Measurements from ENCODE around the gene ELL2.

ELL2 gene

DNA sequence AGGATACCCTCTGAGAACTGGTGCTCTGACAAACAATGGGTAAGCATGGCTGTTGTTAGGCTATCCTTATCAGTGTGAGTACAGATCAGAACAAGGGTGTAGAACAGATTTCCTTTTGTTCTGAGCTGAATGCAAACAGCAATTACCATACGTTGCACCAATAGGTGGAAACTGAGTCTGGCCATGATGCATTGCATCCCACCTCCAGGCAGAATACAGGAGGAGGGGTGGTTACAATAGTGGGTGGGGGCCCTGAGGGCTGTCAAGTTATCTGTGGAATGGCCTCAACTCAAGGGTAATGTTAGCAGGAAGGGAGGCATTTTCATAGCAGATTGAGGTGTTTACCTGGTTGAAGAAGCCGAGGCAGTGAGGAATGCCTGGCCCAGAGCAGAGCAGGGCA is 84.9 kb downstream of the ELL2 start:
- no peaks in the 10 kb centered on the region for H3K36me3 ChIP-seq (ENCODE audit: control insufficient read depth, insufficient read depth, low read length)
- H2AK5ac ChIP-seq (ENCODE audit: low read length) = no peak overlapping the region
- H2BK120ac ChIP-seq (ENCODE audit: low read depth, low read length) = no peak overlapping the region
- no peak overlapping the region for H3K18ac ChIP-seq (ENCODE audit: low read length)
- no peak overlapping the region for H3K27ac ChIP-seq (ENCODE audit: low read depth, low read length)
- H3K79me1 ChIP-seq (ENCODE audit: low read length) = no peaks in the 10 kb centered on the region
- no peak overlapping the region for H2BK15ac ChIP-seq (replicated peaks; ENCODE audit: low read depth)
- H4K5ac ChIP-seq (ENCODE audit: low read length) = no peak overlapping the region
- H3K4me3 ChIP-seq (ENCODE audit: low read length) = no peak overlapping the region
- H4K8ac ChIP-seq (ENCODE audit: low read depth, low read length) = no peak overlapping the region
- no peak overlapping the region for H3K56ac ChIP-seq (ENCODE audit: low read length)
- peaks cover 8% of the 10 kb centered on the region for H3K4me1 ChIP-seq (ENCODE audit: control insufficient read depth, low read depth, low read length)
- no peak overlapping the region for H3K9ac ChIP-seq (ENCODE audit: low read length)
- WGBS (ENCODE audit: extremely low coverage, insufficient coverage, low lambda C conversion rate) = no CpG with 5 or more reads among the region's 2 CpGs
- H3K79me2 ChIP-seq (ENCODE audit: control insufficient read depth, insufficient read depth, low read length) = no peaks in the 10 kb centered on the region
- H3K4ac ChIP-seq (ENCODE audit: low read depth, low read length) = no peak overlapping the region
- DNase-seq = peak; percentile 46
- H2BK5ac ChIP-seq (ENCODE audit: low read length) = no peak overlapping the region
- H3K4me2 ChIP-seq (ENCODE audit: low read length) = no peak overlapping the region
- no peaks in the 10 kb centered on the region for H3K27me3 ChIP-seq (ENCODE audit: insufficient read depth, low read length, poor library complexity)
- no peak overlapping the region for H3K23ac ChIP-seq (ENCODE audit: low read length)

DNA sequence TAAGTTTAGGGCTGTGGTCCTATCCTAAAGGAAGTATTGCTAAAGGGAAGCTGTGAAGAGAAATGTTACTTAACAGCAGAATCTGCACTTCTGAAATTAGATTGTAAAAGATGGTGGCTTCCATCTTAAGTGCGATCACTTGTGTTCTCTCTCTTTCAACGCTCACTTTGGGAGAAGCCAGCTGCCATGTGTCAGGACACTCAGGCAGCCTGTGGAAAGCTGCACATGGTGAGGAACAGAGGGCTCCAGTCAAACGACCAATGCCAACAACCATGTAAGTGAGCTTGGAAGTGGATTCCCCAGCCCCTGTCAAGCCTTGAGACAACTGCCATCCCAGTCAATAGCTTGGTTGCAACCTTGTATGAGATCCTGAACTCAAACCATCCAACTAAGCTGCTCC is 87.4 kb downstream of the ELL2 start:
- H3K27ac ChIP-seq (ENCODE audit: low read depth, low read length) = no peak overlapping the region
- no CpG with 5 or more reads among the region's 3 CpGs for WGBS (ENCODE audit: extremely low coverage, insufficient coverage, low lambda C conversion rate)

DNA sequence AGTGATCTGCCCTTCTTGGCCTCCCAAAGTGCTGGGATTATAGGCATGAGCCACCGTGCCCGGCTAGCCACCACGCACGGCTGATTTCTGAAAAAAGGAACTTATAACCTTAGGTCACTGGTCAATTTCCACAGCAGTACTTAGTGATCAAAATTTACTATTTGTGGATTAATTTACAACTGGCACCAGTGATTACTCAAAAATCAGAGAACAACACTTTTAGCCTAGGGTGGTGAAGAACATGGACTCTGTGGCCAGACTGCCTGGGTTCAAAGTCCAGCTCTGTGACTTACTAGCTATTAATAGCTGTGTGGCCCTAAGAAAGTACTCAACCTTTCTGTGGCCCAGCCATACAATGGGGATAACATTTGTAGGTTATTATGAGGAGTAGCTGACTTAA is 88.3 kb downstream of the ELL2 start:
- Histone ChIP-seq H3K27ac (ENCODE audit: low read depth, low read length) (no peak overlapping the region), H3K4me1 (ENCODE audit: control insufficient read depth, low read depth, low read length) (peaks cover 5% of the 10 kb centered on the region), H3K56ac (ENCODE audit: low read length) (no peak overlapping the region), H3K23ac (ENCODE audit: low read length) (no peak overlapping the region), H3K18ac (ENCODE audit: low read length) (no peak overlapping the region), H2BK15ac (replicated peaks; ENCODE audit: low read depth) (no peak overlapping the region), H3K79me2 (ENCODE audit: control insufficient read depth, insufficient read depth, low read length) (no peaks in the 10 kb centered on the region), H3K36me3 (ENCODE audit: control insufficient read depth, insufficient read depth, low read length) (no peaks in the 10 kb centered on the region), H2BK5ac (ENCODE audit: low read length) (no peak overlapping the region), H3K27me3 (ENCODE audit: insufficient read depth, low read length, poor library complexity) (no peaks in the 10 kb centered on the region), H2BK120ac (ENCODE audit: low read depth, low read length) (no peak overlapping the region), H4K5ac (ENCODE audit: low read length) (no peak overlapping the region), H2AK5ac (ENCODE audit: low read length) (no peak overlapping the region), H4K8ac (ENCODE audit: low read depth, low read length) (no peak overlapping the region), H3K9ac (ENCODE audit: low read length) (no peak overlapping the region), H3K4ac (ENCODE audit: low read depth, low read length) (no peak overlapping the region), H3K79me1 (ENCODE audit: low read length) (no peaks in the 10 kb centered on the region), H3K4me2 (ENCODE audit: low read length) (no peak overlapping the region), H3K4me3 (ENCODE audit: low read length) (no peak overlapping the region)
- no peak for DNase-seq
- WGBS (ENCODE audit: extremely low coverage, insufficient coverage, low lambda C conversion rate) = no CpG with 5 or more reads among the region's 4 CpGs

More for the DNA sequence above, 87.4 kb downstream of the ELL2 start:
- H3K79me1 ChIP-seq (ENCODE audit: low read length) = no peaks in the 10 kb centered on the region
- no peak overlapping the region for H4K8ac ChIP-seq (ENCODE audit: low read depth, low read length)
- H3K4ac ChIP-seq (ENCODE audit: low read depth, low read length) = no peak overlapping the region
- H3K23ac ChIP-seq (ENCODE audit: low read length) = no peak overlapping the region
- no peak for DNase-seq
- H3K18ac ChIP-seq (ENCODE audit: low read length) = no peak overlapping the region
- H2AK5ac ChIP-seq (ENCODE audit: low read length) = no peak overlapping the region
- no peak overlapping the region for H2BK120ac ChIP-seq (ENCODE audit: low read depth, low read length)
- no peaks in the 10 kb centered on the region for H3K27me3 ChIP-seq (ENCODE audit: insufficient read depth, low read length, poor library complexity)
- no peak overlapping the region for H2BK5ac ChIP-seq (ENCODE audit: low read length)
- peaks cover 8% of the 10 kb centered on the region for H3K4me1 ChIP-seq (ENCODE audit: control insufficient read depth, low read depth, low read length)
- no peak overlapping the region for H4K5ac ChIP-seq (ENCODE audit: low read length)
- no peaks in the 10 kb centered on the region for H3K79me2 ChIP-seq (ENCODE audit: control insufficient read depth, insufficient read depth, low read length)
- no peak overlapping the region for H3K4me2 ChIP-seq (ENCODE audit: low read length)
- H3K4me3 ChIP-seq (ENCODE audit: low read length) = no peak overlapping the region
- no peak overlapping the region for H3K56ac ChIP-seq (ENCODE audit: low read length)
- H2BK15ac ChIP-seq (replicated peaks; ENCODE audit: low read depth) = no peak overlapping the region
- H3K9ac ChIP-seq (ENCODE audit: low read length) = no peak overlapping the region
- H3K36me3 ChIP-seq (ENCODE audit: control insufficient read depth, insufficient read depth, low read length) = no peaks in the 10 kb centered on the region

DNA sequence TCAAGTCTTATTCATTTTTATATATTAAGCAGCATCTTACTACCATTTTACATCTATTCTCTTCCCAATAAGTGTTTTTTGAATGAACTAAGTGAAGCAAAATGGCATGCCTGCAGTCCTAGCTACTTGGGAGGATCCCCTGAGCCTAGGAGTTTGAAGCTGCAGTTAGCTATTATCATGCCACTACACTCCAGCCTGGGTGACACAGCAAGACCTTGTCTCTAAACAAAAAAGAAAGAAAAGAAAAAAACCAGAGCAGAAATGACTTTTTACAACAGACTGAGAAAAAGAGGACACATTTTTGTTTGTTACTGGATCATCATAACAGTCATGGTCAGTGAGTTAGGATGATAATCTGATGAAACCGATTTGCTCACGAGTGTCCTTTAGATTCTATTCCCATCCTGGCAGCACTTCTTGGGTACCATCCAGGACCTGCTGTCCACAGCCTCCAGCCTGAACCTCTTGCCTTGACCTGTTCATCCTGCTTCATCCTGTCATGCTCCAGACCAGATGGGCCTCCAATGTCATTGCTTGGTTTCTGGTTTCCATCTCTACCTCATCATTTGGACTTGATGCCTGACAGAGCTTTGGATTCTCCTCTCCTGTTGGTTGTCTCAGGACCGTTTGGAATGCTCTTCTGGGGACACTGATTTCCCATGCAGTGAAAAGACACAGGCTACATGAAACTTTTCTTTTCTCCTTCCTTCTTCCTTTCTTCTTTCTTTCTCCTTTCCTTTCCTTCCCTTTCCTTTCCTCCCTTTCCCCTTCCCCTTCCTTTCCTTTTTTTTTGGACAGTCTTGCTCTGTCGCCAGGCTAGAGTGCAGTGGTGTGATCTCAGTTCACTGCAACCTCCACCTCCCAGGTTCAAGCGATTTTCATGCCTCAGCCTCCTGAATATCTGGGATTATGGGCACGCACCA is 89.0 kb downstream of the ELL2 start:
- Histone ChIP-seq H3K27ac (ENCODE audit: low read depth, low read length) (no peak overlapping the region), H2BK15ac (replicated peaks; ENCODE audit: low read depth) (no peak overlapping the region), H3K4me2 (ENCODE audit: low read length) (no peak overlapping the region), H3K23ac (ENCODE audit: low read length) (no peak overlapping the region), H3K4me1 (ENCODE audit: control insufficient read depth, low read depth, low read length) (peaks cover 2% of the 10 kb centered on the region), H3K79me1 (ENCODE audit: low read length) (no peaks in the 10 kb centered on the region), H3K27me3 (ENCODE audit: insufficient read depth, low read length, poor library complexity) (no peaks in the 10 kb centered on the region), H3K18ac (ENCODE audit: low read length) (no peak overlapping the region), H4K8ac (ENCODE audit: low read depth, low read length) (no peak overlapping the region), H4K5ac (ENCODE audit: low read length) (no peak overlapping the region), H2AK5ac (ENCODE audit: low read length) (no peak overlapping the region), H3K9ac (ENCODE audit: low read length) (no peak overlapping the region), H2BK120ac (ENCODE audit: low read depth, low read length) (no peak overlapping the region), H3K4me3 (ENCODE audit: low read length) (no peak overlapping the region), H3K36me3 (ENCODE audit: control insufficient read depth, insufficient read depth, low read length) (no peaks in the 10 kb centered on the region), H3K79me2 (ENCODE audit: control insufficient read depth, insufficient read depth, low read length) (no peaks in the 10 kb centered on the region), H3K56ac (ENCODE audit: low read length) (no peak overlapping the region), H2BK5ac (ENCODE audit: low read length) (no peak overlapping the region), H3K4ac (ENCODE audit: low read depth, low read length) (no peak overlapping the region)
- DNase-seq = no peak
- WGBS (ENCODE audit: extremely low coverage, insufficient coverage, low lambda C conversion rate) = no CpG with 5 or more reads among the region's 6 CpGs

DNA sequence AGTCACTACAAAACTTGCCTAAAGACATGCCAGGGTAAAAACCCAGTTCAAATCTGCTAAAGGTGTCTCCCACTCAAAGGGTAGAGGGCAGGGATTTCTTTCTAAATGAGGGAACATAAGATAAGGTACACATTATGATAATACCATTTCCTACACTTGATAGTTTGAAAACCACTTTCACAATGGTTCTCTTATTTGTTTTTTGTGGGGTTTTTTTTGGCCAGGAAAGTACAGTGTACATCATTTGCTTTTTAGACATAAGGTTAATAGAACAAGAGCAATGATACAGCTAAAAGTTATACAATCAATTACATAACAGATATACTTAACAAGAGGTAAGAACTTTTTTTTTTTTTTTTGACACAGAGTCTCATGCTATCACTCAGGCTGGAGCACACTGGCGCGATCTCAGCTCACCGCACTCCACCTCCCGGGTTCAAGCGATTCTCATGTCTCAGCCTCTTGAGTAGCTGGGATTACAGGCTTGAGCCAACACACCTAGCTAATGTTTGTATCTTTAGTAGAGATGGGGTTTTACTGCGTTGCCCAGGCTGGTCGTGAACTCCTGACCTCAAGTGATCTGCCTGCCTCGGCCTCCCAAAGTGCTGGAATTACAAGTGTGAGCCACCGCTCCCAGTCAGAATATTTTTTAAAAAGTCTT is 90.4 kb downstream of the ELL2 start:
- Histone ChIP-seq H3K56ac (ENCODE audit: low read length) (no peak overlapping the region), H2BK15ac (replicated peaks; ENCODE audit: low read depth) (no peak overlapping the region), H3K4me3 (ENCODE audit: low read length) (no peak overlapping the region), H2BK5ac (ENCODE audit: low read length) (no peak overlapping the region), H3K18ac (ENCODE audit: low read length) (no peak overlapping the region), H4K8ac (ENCODE audit: low read depth, low read length) (no peak overlapping the region), H3K27ac (ENCODE audit: low read depth, low read length) (no peak overlapping the region), H3K4ac (ENCODE audit: low read depth, low read length) (no peak overlapping the region), H3K79me1 (ENCODE audit: low read length) (no peaks in the 10 kb centered on the region), H3K4me1 (ENCODE audit: control insufficient read depth, low read depth, low read length) (no peaks in the 10 kb centered on the region), H3K36me3 (ENCODE audit: control insufficient read depth, insufficient read depth, low read length) (no peaks in the 10 kb centered on the region), H3K4me2 (ENCODE audit: low read length) (no peak overlapping the region), H3K9ac (ENCODE audit: low read length) (no peak overlapping the region), H3K23ac (ENCODE audit: low read length) (no peak overlapping the region), H2BK120ac (ENCODE audit: low read depth, low read length) (no peak overlapping the region), H3K79me2 (ENCODE audit: control insufficient read depth, insufficient read depth, low read length) (no peaks in the 10 kb centered on the region), H2AK5ac (ENCODE audit: low read length) (no peak overlapping the region), H4K5ac (ENCODE audit: low read length) (no peak overlapping the region), H3K27me3 (ENCODE audit: insufficient read depth, low read length, poor library complexity) (no peaks in the 10 kb centered on the region)
- no peak for DNase-seq
- no CpG with 5 or more reads among the region's 9 CpGs for WGBS (ENCODE audit: extremely low coverage, insufficient coverage, low lambda C conversion rate)
